Effector memory CD4-positive, alpha-beta T cell (primary cell): ENCODE results near the gene ADAMTS17.

ENCODE experiments used
- DNase-seq, 3 donors: peaks; one replicate each; pipeline ENCODE4 v3.0.0-alpha.2; 2020
- H3K27ac ChIP-seq: 2 replicates; pipeline ENCODE4 v1.7.0; 2013; ENCODE audit warnings: mild to moderate bottlenecking, low read length, moderate library complexity; ENCODE audit not compliant: insufficient read depth, poor library complexity, severe bottlenecking
- H3K27me3 ChIP-seq: replicated peaks from 2 replicates; pipeline ENCODE4 v1.7.0; 2013; ENCODE audit warnings: mild to moderate bottlenecking, low read length; ENCODE audit not compliant: insufficient read depth, control insufficient read depth, poor library complexity, severe bottlenecking
- H3K36me3 ChIP-seq: 2 replicates; pipeline ENCODE4 v1.7.0; 2013; ENCODE audit warnings: mild to moderate bottlenecking, low read length, moderate library complexity; ENCODE audit not compliant: control insufficient read depth, insufficient read depth
- H3K4me1 ChIP-seq: 2 replicates; pipeline ENCODE4 v1.7.0; 2013; ENCODE audit warnings: low read length, mild to moderate bottlenecking; ENCODE audit not compliant: control insufficient read depth, insufficient read depth, poor library complexity, severe bottlenecking
- H3K4me3 ChIP-seq: 2 replicates; pipeline ENCODE4 v1.7.0; 2013; ENCODE audit warnings: low read length, low read depth, mild to moderate bottlenecking; ENCODE audit not compliant: insufficient read depth, poor library complexity, severe bottlenecking
- H3K9me3 ChIP-seq: 2 replicates; pipeline ENCODE4 v1.7.0; 2013; ENCODE audit warnings: mild to moderate bottlenecking, low read length, moderate library complexity; ENCODE audit not compliant: control insufficient read depth

The ADAMTS17 gene

GRCh38 chr15:99955532-99955931 lies 386.2 kb downstream of the ADAMTS17 start:
- H3K36me3 ChIP-seq = no peaks in the 10 kb centered on the region
- H3K4me1 ChIP-seq = peaks cover 2% of the 10 kb centered on the region
- no peak for DNase-seq
- H3K27ac ChIP-seq = no peak overlapping the region
- H3K9me3 ChIP-seq = no peaks in the 10 kb centered on the region
- no peaks in the 10 kb centered on the region for H3K27me3 ChIP-seq
- H3K4me3 ChIP-seq = no peak overlapping the region

- no peaks in the 10 kb centered on the region for H3K27me3 ChIP-seq
- H3K4me1 ChIP-seq = peaks cover 2% of the 10 kb centered on the region
- no peak overlapping the region for H3K4me3 ChIP-seq
- no peaks in the 10 kb centered on the region for H3K36me3 ChIP-seq
- H3K27ac ChIP-seq = no peak overlapping the region
- DNase-seq = no peak
- no peaks in the 10 kb centered on the region for H3K9me3 ChIP-seq
Measured at GRCh38 chr15:99955181-99955525, 386.6 kb downstream of the ADAMTS17 start.

- Histone ChIP-seq H3K27ac (no peak overlapping the region), H3K4me1 (peaks cover 2% of the 10 kb centered on the region), H3K4me3 (no peak overlapping the region), H3K27me3 (no peaks in the 10 kb centered on the region), H3K36me3 (no peaks in the 10 kb centered on the region), H3K9me3 (no peaks in the 10 kb centered on the region)
- DNase-seq = no peak
Measured at GRCh38 chr15:99954361-99955180, 387.2 kb downstream of the ADAMTS17 start.

- no peaks in the 10 kb centered on the region for H3K36me3 ChIP-seq
- H3K27ac ChIP-seq = no peak overlapping the region
- no peaks in the 10 kb centered on the region for H3K27me3 ChIP-seq
- DNase-seq = no peak
- H3K9me3 ChIP-seq = no peaks in the 10 kb centered on the region
- peaks cover 2% of the 10 kb centered on the region for H3K4me1 ChIP-seq
- no peak overlapping the region for H3K4me3 ChIP-seq
Measured at GRCh38 chr15:99953886-99954285, 387.9 kb downstream of the ADAMTS17 start.

GRCh38 chr15:99951511-99951910 lies 390.3 kb downstream of the ADAMTS17 start:
- Histone ChIP-seq H3K4me1 (no peaks in the 10 kb centered on the region), H3K36me3 (no peaks in the 10 kb centered on the region), H3K4me3 (no peak overlapping the region), H3K9me3 (no peaks in the 10 kb centered on the region), H3K27me3 (no peaks in the 10 kb centered on the region), H3K27ac (no peak overlapping the region)
- DNase-seq = no peak

GRCh38 chr15:99944131-99944530 lies 397.6 kb downstream of the ADAMTS17 start:
- H3K27me3 ChIP-seq = no peaks in the 10 kb centered on the region
- no peak for DNase-seq
- H3K4me1 ChIP-seq = no peaks in the 10 kb centered on the region
- no peak overlapping the region for H3K27ac ChIP-seq
- H3K9me3 ChIP-seq = peaks cover 8% of the 10 kb centered on the region
- H3K4me3 ChIP-seq = no peak overlapping the region
- no peaks in the 10 kb centered on the region for H3K36me3 ChIP-seq

- Histone ChIP-seq H3K36me3 (no peaks in the 10 kb centered on the region), H3K9me3 (peaks cover 8% of the 10 kb centered on the region), H3K4me3 (no peak overlapping the region), H3K27ac (no peak overlapping the region), H3K27me3 (no peaks in the 10 kb centered on the region), H3K4me1 (no peaks in the 10 kb centered on the region)
- no peak for DNase-seq
Measured at GRCh38 chr15:99943466-99943865, 398.3 kb downstream of the ADAMTS17 start.

GRCh38 chr15:99932676-99933402 lies 408.9 kb downstream of the ADAMTS17 start:
- H3K27ac ChIP-seq = no peak overlapping the region
- no peaks in the 10 kb centered on the region for H3K36me3 ChIP-seq
- H3K9me3 ChIP-seq = no peaks in the 10 kb centered on the region
- H3K4me1 ChIP-seq = peaks cover 6% of the 10 kb centered on the region
- H3K4me3 ChIP-seq = no peak overlapping the region
- no peak for DNase-seq
- no peaks in the 10 kb centered on the region for H3K27me3 ChIP-seq

- DNase-seq = no peak
- Histone ChIP-seq H3K4me3 (no peak overlapping the region), H3K27me3 (no peaks in the 10 kb centered on the region), H3K36me3 (no peaks in the 10 kb centered on the region), H3K9me3 (no peaks in the 10 kb centered on the region), H3K4me1 (peaks cover 6% of the 10 kb centered on the region), H3K27ac (no peak overlapping the region)
Measured at GRCh38 chr15:99931703-99932603, 409.8 kb downstream of the ADAMTS17 start.
